Epidermal melanocyte (primary cell): ENCODE results near the gene MND1.

ENCODE experiments used
- DNase-seq: peaks from one replicate; pipeline ENCODE4 v3.0.0; 2011; ENCODE audit warnings: low spot score; ENCODE audit not compliant: insufficient read length

Gene MND1

GRCh38 chr4:153346031-153346430 is 1.5 kb downstream of the MND1 start:
- no peak for DNase-seq

DNA sequence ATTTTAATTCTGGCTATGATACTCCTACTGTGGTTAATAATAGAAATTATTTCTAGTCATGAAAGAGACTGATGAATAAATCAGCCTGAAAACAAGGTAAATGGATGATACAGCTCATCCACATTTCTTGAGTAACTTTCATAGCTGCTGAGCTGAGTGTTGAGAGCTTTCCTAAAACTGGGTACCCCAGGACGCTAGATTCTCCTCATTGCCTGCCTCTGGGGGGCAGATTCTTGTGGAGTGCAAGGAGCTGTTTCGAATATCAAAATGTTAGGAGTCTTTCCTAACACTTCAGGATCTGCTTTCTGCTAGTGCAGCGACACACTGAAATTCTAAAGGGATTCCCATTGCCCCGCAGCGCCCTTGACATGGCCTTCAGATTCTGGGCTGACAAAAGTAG is 2.1 kb downstream of the MND1 start:
- no peak for DNase-seq

- no peak for DNase-seq
Measured at GRCh38 chr4:153347117-153347516, 2.6 kb downstream of the MND1 start.

DNA sequence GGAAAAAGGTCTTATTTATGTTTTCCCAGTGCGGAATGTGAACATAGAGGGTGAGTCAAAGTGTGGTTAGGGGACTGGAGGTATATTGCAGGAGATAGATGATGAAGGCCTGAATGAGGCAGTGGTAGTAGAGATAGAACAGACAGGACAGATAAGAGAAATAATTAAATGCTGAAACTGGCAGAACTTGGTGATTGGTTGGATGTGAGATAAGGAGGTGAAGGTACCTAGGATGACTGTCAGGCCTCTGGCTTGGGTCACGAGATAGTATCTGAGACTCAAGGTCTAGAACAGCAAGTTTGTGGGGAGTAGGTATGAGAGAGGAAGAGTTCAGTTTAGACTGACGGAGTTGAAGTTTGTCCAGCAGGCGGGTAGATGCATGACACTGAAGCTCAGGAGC is 3.5 kb downstream of the MND1 start:
- no peak for DNase-seq

- no peak for DNase-seq
Measured at GRCh38 chr4:153349206-153349805, 4.8 kb downstream of the MND1 start.

DNA sequence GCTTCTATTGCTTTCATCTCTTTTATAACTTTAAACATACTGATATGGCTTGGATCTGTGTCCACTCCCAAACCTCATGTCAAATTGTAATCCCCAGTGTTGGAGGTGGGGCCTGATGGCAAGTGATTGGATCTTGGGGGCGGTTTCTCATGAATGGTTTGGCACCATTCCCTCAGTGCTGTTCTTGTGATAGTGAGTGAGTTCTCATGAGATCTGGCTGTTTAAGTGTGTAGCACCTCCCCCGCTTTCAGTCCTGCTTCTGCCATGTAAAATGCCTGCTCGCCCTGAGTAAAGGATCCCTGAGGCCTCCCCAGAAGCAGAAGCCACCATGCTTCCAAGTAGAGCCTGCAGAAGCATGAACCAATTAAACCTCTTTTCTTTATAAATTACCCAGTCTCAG is 17.7 kb downstream of the MND1 start:
- no peak for DNase-seq

DNA sequence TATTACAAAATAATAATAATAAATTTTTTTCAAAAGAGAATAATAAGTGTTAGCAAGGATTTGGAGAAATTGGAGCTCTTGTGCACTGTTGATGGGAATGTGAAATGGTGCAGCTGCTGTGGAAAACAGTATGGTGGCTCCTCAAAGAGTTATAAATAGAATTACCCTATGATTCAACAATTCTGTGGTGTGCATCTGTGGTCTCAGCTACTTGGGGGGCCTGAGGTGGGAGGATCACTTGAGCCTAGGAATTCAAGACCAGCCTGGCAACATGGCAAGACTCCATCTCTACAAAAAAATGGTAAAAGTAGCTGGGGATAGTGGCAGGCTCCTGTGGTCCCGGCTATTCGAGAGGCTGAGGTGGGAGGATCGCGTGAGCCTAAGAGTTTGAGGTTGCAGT is 19.6 kb downstream of the MND1 start:
- no peak for DNase-seq

DNA sequence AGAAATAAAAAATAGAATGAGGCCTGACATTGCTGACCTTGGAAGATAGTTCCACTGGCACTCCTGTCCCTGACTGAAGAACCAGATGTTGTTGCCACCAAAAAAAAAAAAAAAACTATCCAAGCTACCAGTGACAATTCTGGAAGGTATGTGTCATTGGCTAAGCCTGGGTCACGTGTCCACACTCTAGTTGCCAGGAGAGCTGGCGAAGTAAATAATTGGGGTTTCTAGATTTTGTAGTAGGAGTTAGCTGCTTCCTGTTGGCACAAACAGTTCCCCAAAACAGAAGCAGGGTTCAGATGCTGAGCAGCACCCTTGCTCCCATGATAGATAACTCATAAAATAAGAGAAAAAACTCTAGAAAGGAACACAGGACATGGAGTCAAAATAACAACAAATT is 20.5 kb downstream of the MND1 start:
- no peak for DNase-seq

DNA sequence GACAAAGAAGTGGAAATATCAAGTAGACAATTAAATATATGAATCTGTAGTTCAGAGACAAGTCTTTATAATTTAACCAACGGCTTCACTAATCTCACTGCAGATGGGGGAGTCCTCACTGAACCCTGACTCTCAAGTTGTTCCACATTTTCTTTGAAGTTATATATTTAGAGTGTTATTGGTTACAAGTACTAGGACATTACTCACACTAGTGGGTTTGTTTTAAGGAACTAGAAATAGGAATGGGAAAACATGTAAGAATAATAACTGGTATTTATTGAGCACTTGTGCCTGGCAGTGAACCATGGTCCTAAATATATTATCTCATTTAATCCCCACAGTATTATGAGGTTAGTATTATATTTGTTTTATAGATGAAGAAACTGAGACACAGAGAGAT is 22.0 kb downstream of the MND1 start:
- no peak for DNase-seq

DNA sequence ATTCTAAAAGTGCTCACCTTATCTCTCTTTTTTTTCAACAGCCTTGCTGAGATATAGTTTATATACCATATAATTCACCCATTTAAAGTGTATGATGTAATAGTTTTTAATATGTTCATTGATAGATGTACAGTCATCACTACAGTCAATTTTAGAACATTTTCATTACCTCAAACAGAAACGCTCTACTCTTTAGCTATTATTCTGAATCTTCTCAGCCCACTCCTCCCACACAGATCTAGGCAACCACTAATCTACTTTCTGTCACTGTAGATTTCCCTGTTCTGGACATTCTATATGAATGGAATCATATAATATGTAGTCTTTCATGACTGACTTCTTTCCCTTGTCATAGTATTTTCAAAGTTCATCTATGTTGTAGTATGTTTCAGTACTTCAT is 22.6 kb downstream of the MND1 start:
- DNase-seq: no peak

DNA sequence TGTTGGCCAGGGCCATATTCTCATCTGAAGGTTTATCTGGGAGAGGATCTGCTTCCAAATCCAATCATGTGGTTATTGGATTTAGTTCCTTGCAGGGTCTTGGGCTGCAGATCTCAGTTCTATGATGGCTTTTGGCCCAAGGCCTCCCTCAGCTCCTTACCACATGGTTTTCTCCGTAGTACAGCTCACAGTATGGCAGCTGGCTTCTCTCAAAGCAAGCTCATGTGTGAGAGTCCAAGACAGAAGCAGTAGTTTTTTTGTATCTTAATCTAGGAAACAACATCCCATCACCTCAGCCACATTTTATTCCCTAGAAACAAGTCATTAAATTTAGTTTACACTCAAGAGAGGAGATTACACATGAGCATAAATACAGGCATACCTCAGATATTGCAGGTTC is 24.5 kb downstream of the MND1 start:
- DNase-seq: no peak

DNA sequence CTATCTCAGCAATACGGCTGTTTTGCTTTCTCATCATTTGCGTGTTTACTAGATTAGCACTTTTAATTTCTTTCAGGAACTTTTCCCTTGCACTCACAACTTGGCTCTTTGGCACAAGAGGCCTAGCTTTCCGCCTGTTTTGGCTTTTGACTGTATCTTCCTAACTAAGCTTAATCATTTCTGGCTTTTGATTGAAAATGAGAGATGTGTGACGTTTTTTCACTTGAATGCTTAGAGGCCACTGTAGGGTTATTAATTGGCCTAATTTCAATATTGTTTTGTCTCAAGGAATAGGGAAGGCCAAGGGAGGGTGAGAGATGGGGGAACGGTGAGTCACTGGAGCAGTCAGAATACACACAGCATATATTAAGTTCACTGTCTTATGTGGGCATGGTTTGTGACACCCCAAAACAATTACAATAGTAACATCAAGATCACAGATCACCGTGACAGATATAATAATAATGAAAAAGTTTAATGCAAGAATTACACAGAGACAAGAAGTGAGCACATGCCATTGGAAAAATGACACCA is 27.3 kb downstream of the MND1 start:
- DNase-seq: no peak

GRCh38 chr4:153372967-153373562 is 28.6 kb downstream of the MND1 start:
- DNase-seq: no peak

GRCh38 chr4:153374442-153374841 is 30.0 kb downstream of the MND1 start:
- no peak for DNase-seq

DNA sequence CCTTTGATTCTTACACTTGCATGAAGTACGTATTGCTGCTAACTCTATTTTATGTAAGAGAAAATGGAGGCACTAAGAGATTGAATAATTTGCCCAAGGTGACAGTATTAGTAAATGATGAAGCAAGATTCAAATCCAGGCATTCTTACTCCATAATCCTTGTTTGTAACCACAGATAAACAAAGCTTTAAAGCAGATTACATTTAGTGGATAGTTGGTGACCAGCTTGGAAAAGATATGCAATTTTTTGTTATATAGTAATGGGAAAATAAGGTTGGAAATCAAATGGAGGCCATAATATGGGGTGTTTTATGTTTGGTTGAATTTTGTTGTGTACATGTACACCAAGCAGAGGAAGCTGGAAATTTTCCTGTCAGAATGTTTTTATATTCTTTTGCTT is 30.8 kb downstream of the MND1 start:
- no peak for DNase-seq

DNA sequence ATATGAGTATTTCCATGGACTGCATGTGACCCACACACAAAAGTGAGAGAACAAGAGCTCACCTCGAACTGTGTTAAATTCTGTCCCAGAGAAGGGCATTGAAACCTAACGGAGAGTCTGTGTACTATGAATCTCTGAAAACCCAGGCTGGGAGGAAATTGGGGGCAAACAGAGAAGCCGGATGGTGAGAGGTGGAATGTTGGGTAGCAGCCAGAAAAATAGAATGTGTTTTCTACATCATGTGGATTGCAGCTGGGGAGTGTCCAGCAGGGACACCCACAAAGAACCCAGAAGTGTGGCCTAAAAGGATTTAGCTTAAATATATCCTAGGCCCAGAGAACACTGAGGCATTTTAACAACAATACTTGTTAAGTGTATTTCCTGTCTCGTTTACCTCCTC is 38.6 kb downstream of the MND1 start:
- DNase-seq: no peak

DNA sequence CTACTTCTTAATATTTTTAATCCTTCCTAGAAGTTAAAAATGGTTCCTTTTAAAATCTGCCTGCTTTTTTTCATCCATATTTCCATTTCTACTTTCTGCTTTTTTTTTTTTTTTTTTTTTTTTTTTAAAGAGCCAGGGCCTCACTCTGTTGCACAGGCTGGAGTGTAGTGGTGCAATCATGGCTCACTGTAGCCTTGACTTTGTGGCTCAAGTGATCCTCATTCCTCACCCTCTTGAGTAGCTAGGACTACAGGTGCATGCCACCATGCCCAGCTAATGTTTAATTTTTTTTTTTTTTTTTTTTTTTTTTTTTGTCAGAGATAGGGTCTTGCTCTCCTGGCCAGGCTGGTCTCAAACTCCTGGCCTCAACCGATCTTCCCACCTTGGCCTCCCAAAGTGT is 39.7 kb downstream of the MND1 start:
- DNase-seq: no peak

GRCh38 chr4:153385784-153386183 is 41.3 kb downstream of the MND1 start:
- DNase-seq: no peak

- DNase-seq: no peak
Measured at GRCh38 chr4:153387981-153388380, 43.5 kb downstream of the MND1 start.

DNA sequence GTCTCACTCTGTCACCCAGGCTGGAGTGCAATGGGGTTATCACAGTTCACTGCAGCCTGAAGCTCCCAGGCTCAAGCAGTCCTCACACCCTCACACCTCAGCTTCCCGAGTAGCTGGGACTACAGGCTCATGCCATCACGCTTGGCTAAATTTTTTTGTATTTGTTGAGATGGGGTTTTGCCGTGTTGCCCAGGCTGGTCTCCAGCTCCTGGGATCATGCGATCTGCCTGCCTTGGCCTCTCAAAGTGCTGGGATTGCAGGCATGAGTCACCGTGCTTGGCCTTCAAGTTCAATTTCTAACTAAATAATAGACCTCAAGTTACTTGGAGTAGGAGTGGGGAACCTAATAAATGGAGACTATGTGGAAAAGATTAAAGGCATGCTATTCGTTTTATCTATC is 48.9 kb downstream of the MND1 start:
- no peak for DNase-seq

- no peak for DNase-seq
Measured at GRCh38 chr4:153394945-153395344, 50.5 kb downstream of the MND1 start.

GRCh38 chr4:153398713-153399112 is 54.2 kb downstream of the MND1 start:
- DNase-seq: no peak

DNA sequence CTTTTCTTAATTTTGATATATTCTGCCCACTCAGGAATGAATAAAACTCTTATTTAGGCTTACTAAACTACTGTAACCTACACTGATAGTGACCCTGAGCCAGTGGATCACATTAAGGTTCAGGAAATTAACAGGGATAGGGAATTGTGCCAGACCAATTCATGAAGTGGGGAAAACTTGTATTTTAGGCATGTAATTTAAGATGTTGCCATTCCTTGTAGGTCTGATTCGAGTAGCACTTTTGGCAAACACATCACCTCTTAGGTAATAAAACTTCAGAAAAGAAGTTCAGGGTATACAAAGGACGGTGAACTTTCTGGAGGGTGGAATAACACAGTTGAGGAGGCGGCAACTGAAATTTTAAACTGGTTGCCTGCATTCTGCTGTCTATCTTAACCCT is 54.9 kb downstream of the MND1 start:
- no peak for DNase-seq

DNA sequence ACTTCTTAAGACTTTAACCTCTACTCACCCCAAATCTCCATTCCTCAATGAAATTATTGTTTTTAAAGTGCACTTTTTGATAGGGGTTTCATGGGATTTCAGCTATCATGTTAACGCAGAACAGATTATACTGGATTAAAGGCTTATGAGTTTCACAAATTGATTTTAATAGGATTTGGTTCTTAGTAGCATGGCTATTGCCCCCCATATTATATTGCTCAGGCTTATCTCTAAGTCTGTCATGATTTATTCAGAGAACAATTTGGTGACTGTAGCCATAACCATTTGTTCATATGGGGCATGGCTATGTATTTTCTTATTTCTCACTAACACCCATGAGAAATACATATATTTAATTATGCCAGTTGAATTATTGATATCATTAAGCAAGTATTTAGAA is 57.0 kb downstream of the MND1 start:
- no peak for DNase-seq
